GM12878 (cell line): ENCODE results near the gene SPINK8.

Source experiments
- CTCF ChIP-seq, 3 experiments: IDR thresholded peaks in 2 of 3; conservative IDR thresholded peaks in 1 of 3; 2 replicates each; pipeline ENCODE4 v1.5.1; 2011; ENCODE audit warnings: low read depth in 3 of 3, low read length in 3 of 3, mild to moderate bottlenecking in 3 of 3, control low read depth in 2 of 3, moderate library complexity in 2 of 3, inconsistent platforms in 1 of 3, mixed read lengths in 1 of 3; ENCODE audit not compliant: control insufficient read depth in 2 of 3, insufficient read depth in 1 of 3; ENCODE audit errors: extremely low read depth in 1 of 3
- MYB ChIP-seq: fragments of 150-350 bp; IDR thresholded peaks from 2 replicates; pipeline ENCODE4 v1.6.1; 2014; ENCODE audit warnings: mild to moderate bottlenecking, low read depth, low read length, borderline replicate concordance
- TF ChIP-seq, protein P1 (sequence below): fragments of 450-650 bp; formaldehyde crosslinking; IDR thresholded peaks from 2 replicates; pipeline ENCODE4 v1.4.0; 2020; ENCODE audit warnings: mild to moderate bottlenecking, moderate library complexity
- TF ChIP-seq, protein P2 (sequence below): IDR thresholded peaks from 2 replicates; pipeline ENCODE4 v1.6.1; 2012; ENCODE audit warnings: mild to moderate bottlenecking, low read depth, low read length

GRCh38 chr3:48318713-48319468, 14.6 kb downstream of the SPINK8 start:
- TF ChIP-seq, protein P1, sequence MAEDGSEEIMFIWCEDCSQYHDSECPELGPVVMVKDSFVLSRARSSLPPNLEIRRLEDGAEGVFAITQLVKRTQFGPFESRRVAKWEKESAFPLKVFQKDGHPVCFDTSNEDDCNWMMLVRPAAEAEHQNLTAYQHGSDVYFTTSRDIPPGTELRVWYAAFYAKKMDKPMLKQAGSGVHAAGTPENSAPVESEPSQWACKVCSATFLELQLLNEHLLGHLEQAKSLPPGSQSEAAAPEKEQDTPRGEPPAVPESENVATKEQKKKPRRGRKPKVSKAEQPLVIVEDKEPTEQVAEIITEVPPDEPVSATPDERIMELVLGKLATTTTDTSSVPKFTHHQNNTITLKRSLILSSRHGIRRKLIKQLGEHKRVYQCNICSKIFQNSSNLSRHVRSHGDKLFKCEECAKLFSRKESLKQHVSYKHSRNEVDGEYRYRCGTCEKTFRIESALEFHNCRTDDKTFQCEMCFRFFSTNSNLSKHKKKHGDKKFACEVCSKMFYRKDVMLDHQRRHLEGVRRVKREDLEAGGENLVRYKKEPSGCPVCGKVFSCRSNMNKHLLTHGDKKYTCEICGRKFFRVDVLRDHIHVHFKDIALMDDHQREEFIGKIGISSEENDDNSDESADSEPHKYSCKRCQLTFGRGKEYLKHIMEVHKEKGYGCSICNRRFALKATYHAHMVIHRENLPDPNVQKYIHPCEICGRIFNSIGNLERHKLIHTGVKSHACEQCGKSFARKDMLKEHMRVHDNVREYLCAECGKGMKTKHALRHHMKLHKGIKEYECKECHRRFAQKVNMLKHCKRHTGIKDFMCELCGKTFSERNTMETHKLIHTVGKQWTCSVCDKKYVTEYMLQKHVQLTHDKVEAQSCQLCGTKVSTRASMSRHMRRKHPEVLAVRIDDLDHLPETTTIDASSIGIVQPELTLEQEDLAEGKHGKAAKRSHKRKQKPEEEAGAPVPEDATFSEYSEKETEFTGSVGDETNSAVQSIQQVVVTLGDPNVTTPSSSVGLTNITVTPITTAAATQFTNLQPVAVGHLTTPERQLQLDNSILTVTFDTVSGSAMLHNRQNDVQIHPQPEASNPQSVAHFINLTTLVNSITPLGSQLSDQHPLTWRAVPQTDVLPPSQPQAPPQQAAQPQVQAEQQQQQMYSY, result no peak
- TF ChIP-seq CTCF (IDR thresholded peaks at IDR 0.05 in 2 of 3, conservative IDR thresholded peaks at IDR 0.05 in 1 of 3; ENCODE audit: control insufficient read depth in 2 of 3, extremely low read depth in 1 of 3, insufficient read depth in 1 of 3, low read depth in 3 of 3, low read length in 3 of 3), result no peak
- TF ChIP-seq, protein P2, sequence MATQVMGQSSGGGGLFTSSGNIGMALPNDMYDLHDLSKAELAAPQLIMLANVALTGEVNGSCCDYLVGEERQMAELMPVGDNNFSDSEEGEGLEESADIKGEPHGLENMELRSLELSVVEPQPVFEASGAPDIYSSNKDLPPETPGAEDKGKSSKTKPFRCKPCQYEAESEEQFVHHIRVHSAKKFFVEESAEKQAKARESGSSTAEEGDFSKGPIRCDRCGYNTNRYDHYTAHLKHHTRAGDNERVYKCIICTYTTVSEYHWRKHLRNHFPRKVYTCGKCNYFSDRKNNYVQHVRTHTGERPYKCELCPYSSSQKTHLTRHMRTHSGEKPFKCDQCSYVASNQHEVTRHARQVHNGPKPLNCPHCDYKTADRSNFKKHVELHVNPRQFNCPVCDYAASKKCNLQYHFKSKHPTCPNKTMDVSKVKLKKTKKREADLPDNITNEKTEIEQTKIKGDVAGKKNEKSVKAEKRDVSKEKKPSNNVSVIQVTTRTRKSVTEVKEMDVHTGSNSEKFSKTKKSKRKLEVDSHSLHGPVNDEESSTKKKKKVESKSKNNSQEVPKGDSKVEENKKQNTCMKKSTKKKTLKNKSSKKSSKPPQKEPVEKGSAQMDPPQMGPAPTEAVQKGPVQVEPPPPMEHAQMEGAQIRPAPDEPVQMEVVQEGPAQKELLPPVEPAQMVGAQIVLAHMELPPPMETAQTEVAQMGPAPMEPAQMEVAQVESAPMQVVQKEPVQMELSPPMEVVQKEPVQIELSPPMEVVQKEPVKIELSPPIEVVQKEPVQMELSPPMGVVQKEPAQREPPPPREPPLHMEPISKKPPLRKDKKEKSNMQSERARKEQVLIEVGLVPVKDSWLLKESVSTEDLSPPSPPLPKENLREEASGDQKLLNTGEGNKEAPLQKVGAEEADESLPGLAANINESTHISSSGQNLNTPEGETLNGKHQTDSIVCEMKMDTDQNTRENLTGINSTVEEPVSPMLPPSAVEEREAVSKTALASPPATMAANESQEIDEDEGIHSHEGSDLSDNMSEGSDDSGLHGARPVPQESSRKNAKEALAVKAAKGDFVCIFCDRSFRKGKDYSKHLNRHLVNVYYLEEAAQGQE, result no peak
- no peak for TF ChIP-seq MYB
